Measurements from ENCODE around the gene ADGRL3.

DNA sequence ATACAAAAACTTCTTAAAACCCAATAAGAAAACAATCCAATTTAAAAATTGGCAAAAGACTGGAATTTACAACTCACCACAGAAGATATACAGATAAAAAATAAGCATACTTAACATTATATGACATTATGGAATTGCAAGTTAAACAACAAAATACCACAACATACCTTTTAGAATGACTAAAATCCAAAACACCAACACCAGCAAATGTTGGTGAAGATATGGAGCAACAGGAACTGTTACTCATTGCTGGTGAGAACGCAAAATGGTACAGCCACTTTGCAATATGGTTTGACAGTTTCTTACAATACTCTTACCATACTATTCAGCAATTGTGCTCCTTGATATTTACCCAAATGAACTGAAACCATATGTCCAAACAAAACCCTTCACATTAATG, 112.4 kb downstream of the ADGRL3 start:
- TF ChIP-seq SCRT2 (tag by site-specific recombination; IDR thresholded peaks at IDR 0.05): no peak
- TF ChIP-seq, protein P1, sequence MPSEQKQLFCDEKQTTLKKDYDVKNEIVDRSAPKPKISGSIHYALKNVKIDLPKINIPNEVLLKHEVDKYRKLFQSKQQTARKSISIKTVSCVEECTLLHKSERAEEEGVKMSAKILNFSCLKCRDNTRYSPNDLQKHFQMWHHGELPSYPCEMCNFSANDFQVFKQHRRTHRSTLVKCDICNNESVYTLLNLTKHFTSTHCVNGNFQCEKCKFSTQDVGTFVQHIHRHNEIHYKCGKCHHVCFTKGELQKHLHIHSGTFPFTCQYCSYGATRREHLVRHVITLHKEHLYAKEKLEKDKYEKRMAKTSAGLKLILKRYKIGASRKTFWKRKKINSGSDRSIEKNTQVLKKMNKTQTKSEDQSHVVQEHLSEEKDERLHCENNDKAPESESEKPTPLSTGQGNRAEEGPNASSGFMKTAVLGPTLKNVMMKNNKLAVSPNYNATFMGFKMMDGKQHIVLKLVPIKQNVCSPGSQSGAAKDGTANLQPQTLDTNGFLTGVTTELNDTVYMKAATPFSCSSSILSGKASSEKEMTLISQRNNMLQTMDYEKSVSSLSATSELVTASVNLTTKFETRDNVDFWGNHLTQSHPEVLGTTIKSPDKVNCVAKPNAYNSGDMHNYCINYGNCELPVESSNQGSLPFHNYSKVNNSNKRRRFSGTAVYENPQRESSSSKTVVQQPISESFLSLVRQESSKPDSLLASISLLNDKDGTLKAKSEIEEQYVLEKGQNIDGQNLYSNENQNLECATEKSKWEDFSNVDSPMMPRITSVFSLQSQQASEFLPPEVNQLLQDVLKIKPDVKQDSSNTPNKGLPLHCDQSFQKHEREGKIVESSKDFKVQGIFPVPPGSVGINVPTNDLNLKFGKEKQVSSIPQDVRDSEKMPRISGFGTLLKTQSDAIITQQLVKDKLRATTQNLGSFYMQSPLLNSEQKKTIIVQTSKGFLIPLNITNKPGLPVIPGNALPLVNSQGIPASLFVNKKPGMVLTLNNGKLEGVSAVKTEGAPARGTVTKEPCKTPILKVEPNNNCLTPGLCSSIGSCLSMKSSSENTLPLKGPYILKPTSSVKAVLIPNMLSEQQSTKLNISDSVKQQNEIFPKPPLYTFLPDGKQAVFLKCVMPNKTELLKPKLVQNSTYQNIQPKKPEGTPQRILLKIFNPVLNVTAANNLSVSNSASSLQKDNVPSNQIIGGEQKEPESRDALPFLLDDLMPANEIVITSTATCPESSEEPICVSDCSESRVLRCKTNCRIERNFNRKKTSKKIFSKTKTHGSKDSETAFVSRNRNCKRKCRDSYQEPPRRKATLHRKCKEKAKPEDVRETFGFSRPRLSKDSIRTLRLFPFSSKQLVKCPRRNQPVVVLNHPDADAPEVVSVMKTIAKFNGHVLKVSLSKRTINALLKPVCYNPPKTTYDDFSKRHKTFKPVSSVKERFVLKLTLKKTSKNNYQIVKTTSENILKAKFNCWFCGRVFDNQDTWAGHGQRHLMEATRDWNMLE (tag by site-specific recombination; conservative IDR thresholded peaks at IDR 0.05; ENCODE audit: low read depth): no peak
- no peak for TF ChIP-seq HOXC10 (CRISPR knock-in tag; IDR thresholded peaks at IDR 0.05)

Data from HEK293 (cell line).